Measurements from ENCODE around the gene TMEM181.

- TF ChIP-seq CTCF (IDR thresholded peaks at IDR 0.05; ENCODE audit: insufficient read depth, low read length, poor library complexity, severe bottlenecking), result no peak
- TF ChIP-seq EZH2phosphoT487 (conservative IDR thresholded peaks at IDR 0.05; ENCODE audit: low read length), result no peak
Measured at GRCh38 chr6:158552796-158553138, 7.1 kb upstream of the TMEM181 start.

Measured in SU-DHL-6 (cell line).